Right cardiac atrium (tissue), 5 donors: Measurements from ENCODE around the gene TEX261. TPM values are rescaled to one million over a fixed set of nuclear protein-coding genes. Genes with fewer than 3 reads are reported as not detected.
"Not testable (repeated sequence)": the region's sequence is repeated elsewhere in the genome, so short reads cannot be mapped to it uniquely, and the experiment has no call there.

Source experiments
- ATAC-seq, 2 donors: fragments of 200-7000 bp; cut with Tn5 transposase; one replicate each; pipeline versions ENCODE4 v1.8.0 to v1.9.1; 2020; ENCODE audit warnings: moderate library complexity in 2 of 2, mild to moderate bottlenecking in 1 of 2
- DNase-seq, 3 donors: peaks; one replicate each; pipeline ENCODE4 v3.0.0-alpha.2; 2020
- H3K27ac ChIP-seq: one replicate; pipeline ENCODE4 v1.5.1; 2013; ENCODE audit warnings: mild to moderate bottlenecking, low read length, control low read depth, moderate library complexity
- H3K27me3 ChIP-seq: one replicate; pipeline ENCODE4 v1.6.1; 2013; ENCODE audit not compliant: control insufficient read depth, insufficient read depth
- H3K4me1 ChIP-seq: one replicate; pipeline ENCODE4 v1.6.1; 2013; ENCODE audit warnings: low read length; ENCODE audit not compliant: control insufficient read depth, insufficient read depth
- H3K4me3 ChIP-seq: one replicate; pipeline ENCODE4 v1.5.1; 2013; ENCODE audit warnings: low read length, control low read depth
- H3K9me3 ChIP-seq: one replicate; pipeline ENCODE4 v1.6.1; 2013; ENCODE audit warnings: low read length; ENCODE audit not compliant: control insufficient read depth
- WGBS: extraction: QIAGEN DNeasy Blood & Tissue Kit; methylation state at CpG from one replicate; pipeline ENCODE4 v1.1.7; 2013; 5-methylcytosine and 5-hydroxymethylcytosine counted together
- intact Hi-C, 4 donors: fragments of 100-400 bp; cut with DNase I; formaldehyde crosslinking; loops; one replicate each; pipeline versions ENCODE4 v1.11.0 to v1.14.0; 2022 to 2023
- polyA plus RNA-seq: library from polyadenylated mRNA; stranded (reverse); fragments of 200-250 nt; gene quantifications from one replicate; pipeline ENCODE4 v1.2.3, GENCODE V29; 2013
- total RNA-seq, 4 donors: library from RNA; stranded (reverse); fragmentation: NEBNext Ultra II Directional; extraction: Animal tissue kit (Norgen Biotek cat#: 25700); gene quantifications; one replicate each; pipeline ENCODE4 v1.2.1, GENCODE V29; 2021
- donor health status: healthy with polysubstance abuse.
- donor health status: DM: no; HTN: yes; CAD: no.
- donor health status: DM: no; HTN: no; CAD: no.
- donor health status: DM: no; HTN: yes; CAD: no; lungs with severe emphysema.
- donor health status: DM: yes; HTN: yes; CAD: no.

TEX261 gene
- total and polyA plus RNA-seq, 5 donors, result 37.7 to 59.4 (median 43.6) TPM

GRCh38 chr2:70999362-70999761 is 4.7 kb upstream of the TEX261 start:
- 58% methylated on average over 2 of the region's 2 CpGs for WGBS
- intact Hi-C loops, result no loop called here
- DNase-seq, result no peak
- no peak for ATAC-seq
- H3K4me1 ChIP-seq, result no peaks in the 10 kb centered on the region
- no peak overlapping the region for H3K27ac ChIP-seq
- no peaks in the 10 kb centered on the region for H3K27me3 ChIP-seq
- H3K4me3 ChIP-seq, result no peak overlapping the region
- no peaks in the 10 kb centered on the region for H3K9me3 ChIP-seq

- H3K9me3 ChIP-seq, intact Hi-C loops, H3K27me3 ChIP-seq, DNase-seq, H3K4me3 ChIP-seq, H3K4me1 ChIP-seq, ATAC-seq, H3K27ac ChIP-seq: not testable (repeated sequence)
- 83% methylated on average over 4 of the region's 4 CpGs for WGBS
Measured at GRCh38 chr2:70998885-70999284, 4.2 kb upstream of the TEX261 start.

GRCh38 chr2:70995426-70995729 is 705 bp upstream of the TEX261 start:
- Histone ChIP-seq H3K27me3 (no peaks in the 10 kb centered on the region), H3K27ac (no peak overlapping the region), H3K9me3 (no peaks in the 10 kb centered on the region), H3K4me1 (peaks cover 9% of the 10 kb centered on the region), H3K4me3 (peak overlapping the region; percentile 86)
- DNase-seq (no peak), ATAC-seq (peak; percentile 17 to 27)
- intact Hi-C loops, result no loop called here
- WGBS, result 2% methylated on average over 11 of the region's 11 CpGs

- H3K4me1 ChIP-seq, result peaks cover 9% of the 10 kb centered on the region
- intact Hi-C loops, result no loop called here
- peak overlapping the region; percentile 86 for H3K4me3 ChIP-seq
- ATAC-seq (peak; percentile 25 to 30), DNase-seq (peak in 1 of 3 donors; percentile 32)
- no peaks in the 10 kb centered on the region for H3K27me3 ChIP-seq
- peak overlapping the region; percentile 56 for H3K27ac ChIP-seq
- no peaks in the 10 kb centered on the region for H3K9me3 ChIP-seq
- under 1% methylated on average over 49 of the region's 49 CpGs for WGBS
Measured at GRCh38 chr2:70994009-70994698, 519 bp downstream of the TEX261 start.

GRCh38 chr2:70992945-70993853 is 1.5 kb downstream of the TEX261 start:
- Histone ChIP-seq H3K27ac (no peak overlapping the region), H3K4me3 (peak overlapping the region; percentile 86), H3K4me1 (peaks cover 9% of the 10 kb centered on the region), H3K9me3 (no peaks in the 10 kb centered on the region), H3K27me3 (no peaks in the 10 kb centered on the region)
- 87% methylated on average over 12 of the region's 12 CpGs for WGBS
- ATAC-seq, result no peak
- intact Hi-C loops, result no loop called here
- no peak for DNase-seq

GRCh38 chr2:70991742-70992141 is 2.9 kb downstream of the TEX261 start:
- intact Hi-C loops, result no loop called here
- DNase-seq (no peak), ATAC-seq (no peak)
- no peak overlapping the region for H3K27ac ChIP-seq
- H3K4me1 ChIP-seq, result peaks cover 9% of the 10 kb centered on the region
- H3K9me3 ChIP-seq, result no peaks in the 10 kb centered on the region
- H3K4me3 ChIP-seq, result no peak overlapping the region
- H3K27me3 ChIP-seq, result no peaks in the 10 kb centered on the region
- WGBS, result 86% methylated on average over 9 of the region's 9 CpGs

GRCh38 chr2:70991142-70991541 is 3.5 kb downstream of the TEX261 start:
- intact Hi-C loops, result no loop called here
- peaks cover 9% of the 10 kb centered on the region for H3K4me1 ChIP-seq
- H3K9me3 ChIP-seq, result no peaks in the 10 kb centered on the region
- WGBS, result 85% methylated on average over 5 of the region's 5 CpGs
- DNase-seq (no peak), ATAC-seq (no peak)
- no peak overlapping the region for H3K27ac ChIP-seq
- no peaks in the 10 kb centered on the region for H3K27me3 ChIP-seq
- H3K4me3 ChIP-seq, result no peak overlapping the region

- intact Hi-C loops, result no loop called here
- peaks cover 9% of the 10 kb centered on the region for H3K4me1 ChIP-seq
Measured at GRCh38 chr2:70990216-70990615, 4.5 kb downstream of the TEX261 start.

GRCh38 chr2:70988726-70989648 is 5.7 kb downstream of the TEX261 start:
- ATAC-seq (no peak), DNase-seq (no peak)
- intact Hi-C loops, result loop anchor here in 1 of 4 donors (5.0 kb wide), 1 partner anchor 297 kb away; no protein-coding TSS in a partner anchor
- Histone ChIP-seq H3K27ac (no peak overlapping the region), H3K27me3 (no peaks in the 10 kb centered on the region), H3K9me3 (no peaks in the 10 kb centered on the region), H3K4me3 (no peak overlapping the region), H3K4me1 (peaks cover 9% of the 10 kb centered on the region)
- 91% methylated on average over 16 of the region's 16 CpGs for WGBS

More at GRCh38 chr2:70990216-70990615, 4.5 kb downstream of the TEX261 start:
- ATAC-seq (no peak), DNase-seq (no peak)
- Histone ChIP-seq H3K4me3 (no peak overlapping the region), H3K9me3 (no peaks in the 10 kb centered on the region), H3K27me3 (no peaks in the 10 kb centered on the region), H3K27ac (no peak overlapping the region)
- WGBS, result 80% methylated on average over 5 of the region's 5 CpGs

GRCh38 chr2:70988151-70988550 is 6.5 kb downstream of the TEX261 start:
- DNase-seq (peak; percentile 58 to 87 (median 85)), ATAC-seq (peak in 1 of 2 donors; percentile 22)
- Histone ChIP-seq H3K4me3 (no peak overlapping the region), H3K27ac (no peak overlapping the region), H3K9me3 (no peaks in the 10 kb centered on the region), H3K4me1 (peaks cover 4% of the 10 kb centered on the region), H3K27me3 (no peaks in the 10 kb centered on the region)
- intact Hi-C loops, result loop anchor here in 1 of 4 donors (5.0 kb wide), 1 partner anchor 296 kb away; no protein-coding TSS in a partner anchor
- WGBS, result 48% methylated on average over 4 of the region's 4 CpGs
